ENCODE measurements around the gene RHBG. TPM values are rescaled to one million over a fixed set of nuclear protein-coding genes. Genes with fewer than 3 reads are reported as not detected.
A peak's percentile ranks its signal among the peaks of the same experiment; 100 is the strongest.
"Not testable (repeated sequence)": the region's sequence is repeated elsewhere in the genome, so short reads cannot be mapped to it uniquely, and the experiment has no call there.

The RHBG gene
- total RNA-seq, 2 experiments from 2014 or later, result not detected

DNA sequence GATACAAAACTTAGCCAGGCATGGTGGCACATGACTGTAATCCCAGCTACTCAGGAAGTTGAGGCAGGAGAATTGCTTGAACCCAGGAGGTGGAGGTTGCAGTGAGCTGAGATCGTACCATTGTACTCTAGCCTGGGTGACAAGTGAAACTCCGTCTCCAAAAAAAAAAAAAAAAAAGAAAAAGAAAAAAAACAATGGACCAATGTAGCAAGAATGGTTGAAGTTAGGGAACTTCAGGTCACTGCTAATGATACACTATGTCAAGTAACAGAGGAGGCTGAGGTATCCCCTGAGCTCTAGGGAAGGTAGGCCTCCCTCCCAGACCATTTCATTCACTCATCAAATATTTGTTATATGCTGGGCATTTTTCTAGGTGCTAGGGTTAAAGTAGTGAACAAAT is 23.0 kb upstream of the RHBG start:
- ATAC-seq; H3K4me3 Mint-ChIP-seq; H3K9me3 Mint-ChIP-seq (ENCODE audit: insufficient read depth); POLR2A ChIA-PET; H3K27ac Mint-ChIP-seq; DNase-seq; H3K4me1 Mint-ChIP-seq (ENCODE audit: low read depth); H3K36me3 Mint-ChIP-seq (ENCODE audit: low read depth): not testable (repeated sequence)
- peaks cover 33% of the 10 kb centered on the region for H3K27me3 Mint-ChIP-seq (ENCODE audit: low read depth)
- CTCF ChIA-PET, result interaction anchor here (1.6 to 2.2 kb wide), 2 partner anchors 40 to 100 kb away, joined by 5 to 15 read pairs; no protein-coding TSS in a partner anchor

DNA sequence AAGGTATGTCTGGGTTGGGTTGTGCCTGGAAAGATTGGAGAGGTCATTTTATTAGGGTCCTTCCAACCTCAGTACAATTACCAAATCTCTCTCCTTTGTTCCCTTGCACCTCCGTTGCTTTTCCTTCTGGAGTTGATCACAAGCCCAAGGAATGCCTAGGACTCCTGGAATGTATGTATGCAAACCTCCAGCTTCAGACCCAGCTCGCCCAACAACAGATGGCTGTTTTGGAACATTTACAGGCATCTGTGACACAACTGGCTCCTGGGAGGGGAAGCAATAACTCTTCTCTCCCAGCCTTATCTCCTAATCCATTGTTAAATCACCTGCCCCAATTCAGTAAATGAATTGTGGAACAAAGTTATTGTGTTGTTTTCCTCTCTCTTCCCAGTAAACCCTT is 22.4 kb upstream of the RHBG start:
- Mint-ChIP-seq H3K4me3 (no peak overlapping the region), H3K27ac (no peak overlapping the region), H3K27me3 (ENCODE audit: low read depth) (peaks cover 33% of the 10 kb centered on the region), H3K4me1 (ENCODE audit: low read depth) (peaks cover 5% of the 10 kb centered on the region), H3K9me3 (ENCODE audit: insufficient read depth) (no peaks in the 10 kb centered on the region), H3K36me3 (ENCODE audit: low read depth) (no peaks in the 10 kb centered on the region)
- DNase-seq (no peak), ATAC-seq (no peak)
- CTCF ChIA-PET, result interaction anchor here (1.6 to 2.1 kb wide), 2 partner anchors 39 to 99 kb away, joined by 5 to 8 read pairs; no protein-coding TSS in a partner anchor
- POLR2A ChIA-PET, result no interaction called here

DNA sequence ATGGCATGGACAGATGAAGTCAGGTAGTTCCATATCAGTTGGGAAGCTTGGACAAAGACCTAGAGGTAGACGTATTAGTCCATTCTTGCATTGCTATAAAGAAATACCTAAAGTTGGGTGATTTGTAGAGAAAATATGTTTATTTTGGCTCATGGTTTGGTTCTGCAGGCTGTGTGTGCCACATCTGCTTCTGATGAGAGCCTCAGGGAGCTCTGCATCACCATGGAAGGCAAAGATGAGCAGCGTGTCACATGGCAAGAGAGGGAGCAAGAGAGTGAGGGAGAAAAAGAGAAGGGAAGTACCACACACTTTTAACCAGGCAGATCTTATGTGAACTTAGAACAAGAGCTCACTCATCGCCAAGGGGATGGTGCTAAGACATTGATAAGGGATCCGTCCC is 21.7 kb upstream of the RHBG start:
- CTCF ChIA-PET, result interaction anchor here (0.8 to 2.1 kb wide), 3 partner anchors 11 to 99 kb away, joined by 3 to 8 read pairs (median 5); no protein-coding TSS in a partner anchor
- Mint-ChIP-seq H3K4me1 (ENCODE audit: low read depth) (peaks cover 5% of the 10 kb centered on the region), H3K4me3 (no peak overlapping the region), H3K36me3 (ENCODE audit: low read depth) (no peaks in the 10 kb centered on the region), H3K27me3 (ENCODE audit: low read depth) (peaks cover 33% of the 10 kb centered on the region), H3K27ac (no peak overlapping the region), H3K9me3 (ENCODE audit: insufficient read depth) (no peaks in the 10 kb centered on the region)
- POLR2A ChIA-PET, result no interaction called here
- DNase-seq (no peak), ATAC-seq (no peak)

DNA sequence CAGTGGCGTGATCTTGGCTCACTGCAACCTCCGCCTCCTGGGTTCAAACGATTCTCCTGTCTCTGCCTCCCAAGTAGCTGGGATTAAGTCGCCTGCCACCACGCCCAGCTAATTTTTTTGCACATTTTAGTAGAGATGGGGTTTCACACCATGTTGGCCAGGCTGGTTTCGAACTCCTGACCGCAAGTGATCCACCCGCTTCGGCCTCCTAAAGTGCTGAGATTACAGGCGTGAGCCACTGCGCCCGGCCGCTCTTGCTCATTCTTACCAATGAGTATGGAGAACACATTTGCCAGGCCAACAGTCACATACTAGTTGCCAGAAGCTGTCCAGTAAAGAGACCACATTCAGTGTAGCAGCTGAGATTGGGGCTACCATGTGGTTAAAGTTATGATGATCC is 16.5 kb upstream of the RHBG start:
- H3K4me1 Mint-ChIP-seq (ENCODE audit: low read depth), result peaks cover 11% of the 10 kb centered on the region
- peaks cover 32% of the 10 kb centered on the region for H3K27me3 Mint-ChIP-seq (ENCODE audit: low read depth)
- H3K9me3 Mint-ChIP-seq (ENCODE audit: insufficient read depth); DNase-seq; H3K36me3 Mint-ChIP-seq (ENCODE audit: low read depth); ATAC-seq; H3K27ac Mint-ChIP-seq; H3K4me3 Mint-ChIP-seq; POLR2A ChIA-PET: not testable (repeated sequence)
- CTCF ChIA-PET, result interaction anchor here (0.7 to 3.8 kb wide), 3 partner anchors 8 to 94 kb away, joined by 3 to 13 read pairs (median 3); no protein-coding TSS in a partner anchor

DNA sequence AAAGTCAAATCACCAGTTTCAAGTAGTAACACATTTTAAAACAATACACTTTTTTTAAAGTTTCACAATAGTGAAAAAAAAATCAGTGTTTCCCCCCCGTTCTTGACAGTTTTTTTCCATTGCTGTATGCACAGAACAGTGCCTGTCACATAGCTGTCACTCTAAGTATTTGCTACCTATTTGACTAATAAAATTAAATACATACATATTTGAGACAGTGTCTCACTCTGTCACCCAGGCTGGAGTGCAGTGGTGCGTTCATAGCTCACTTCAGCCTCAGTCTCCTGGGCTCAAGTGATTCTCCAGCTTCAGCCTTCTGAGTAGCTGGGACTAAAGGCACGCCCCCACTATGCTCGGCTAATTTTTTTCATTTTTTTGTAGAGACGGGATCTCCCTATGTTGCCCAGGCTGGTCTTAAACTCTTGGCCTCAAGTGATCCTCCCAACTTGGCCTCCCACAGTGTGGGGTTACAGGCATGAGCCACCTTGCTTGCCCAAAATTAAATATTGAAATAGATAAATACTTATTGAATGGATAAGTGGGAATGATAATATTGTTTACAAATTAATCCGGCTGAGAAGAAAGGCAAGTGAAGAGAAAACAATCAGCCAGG is 12.6 kb upstream of the RHBG start:
- ChIA-PET CTCF (interaction anchor here (0.7 to 1.5 kb wide), 7 partner anchors 12 to 271 kb away, joined by 3 to 6 read pairs (median 3); no protein-coding TSS in a partner anchor), POLR2A (interaction anchor here (0.6 kb wide), 1 partner anchor 191 kb away, joined by 6 read pairs; no protein-coding TSS in a partner anchor)
- no peak for DNase-seq
- no peak overlapping the region for H3K4me3 Mint-ChIP-seq
- H3K27me3 Mint-ChIP-seq (ENCODE audit: low read depth), result peaks cover 31% of the 10 kb centered on the region
- peaks cover 7% of the 10 kb centered on the region for H3K4me1 Mint-ChIP-seq (ENCODE audit: low read depth)
- ATAC-seq, result no peak
- H3K27ac Mint-ChIP-seq, result no peak overlapping the region
- H3K36me3 Mint-ChIP-seq (ENCODE audit: low read depth), result no peaks in the 10 kb centered on the region
- no peaks in the 10 kb centered on the region for H3K9me3 Mint-ChIP-seq (ENCODE audit: insufficient read depth)

DNA sequence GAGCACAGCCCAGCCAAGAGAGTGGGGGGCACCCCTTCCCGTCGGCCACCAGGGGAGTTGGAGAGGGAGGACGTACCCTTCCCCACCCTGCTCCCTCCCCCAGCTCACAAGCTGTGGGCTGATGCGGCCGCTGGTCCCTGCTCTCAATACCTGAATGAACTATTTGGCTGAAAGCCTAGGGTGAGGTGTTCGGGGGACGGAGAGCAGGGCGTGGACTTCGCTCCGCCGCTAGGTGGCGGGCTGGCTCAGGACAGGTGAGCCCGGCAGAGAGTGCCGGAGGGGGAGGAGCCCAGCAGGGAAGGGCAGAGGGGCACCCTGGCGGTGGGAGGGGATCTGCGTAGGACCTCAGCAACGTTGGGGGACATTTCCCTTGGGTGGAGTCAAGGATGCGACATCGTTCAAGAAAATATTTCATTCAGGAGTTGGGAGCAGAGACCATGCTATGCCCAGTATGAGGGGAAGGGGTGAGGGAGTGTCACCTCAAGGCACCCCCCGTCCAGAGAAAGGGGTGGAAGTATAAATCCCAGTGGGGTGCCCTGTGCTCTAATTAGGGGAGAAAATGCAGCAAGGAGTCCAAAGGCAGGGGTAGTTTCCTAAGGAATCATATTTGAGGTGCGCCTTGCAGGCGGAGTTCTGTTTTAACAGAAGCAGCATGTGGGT is 12.0 kb upstream of the RHBG start:
- ATAC-seq (peak; percentile 99), DNase-seq (peak; percentile 75)
- no peak overlapping the region for H3K4me3 Mint-ChIP-seq
- peaks cover 6% of the 10 kb centered on the region for H3K4me1 Mint-ChIP-seq (ENCODE audit: low read depth)
- no peaks in the 10 kb centered on the region for H3K36me3 Mint-ChIP-seq (ENCODE audit: low read depth)
- no peaks in the 10 kb centered on the region for H3K9me3 Mint-ChIP-seq (ENCODE audit: insufficient read depth)
- POLR2A ChIA-PET, result interaction anchor here (0.6 kb wide), 1 partner anchor 192 kb away, joined by 6 read pairs; no protein-coding TSS in a partner anchor
- H3K27me3 Mint-ChIP-seq (ENCODE audit: low read depth), result peaks cover 31% of the 10 kb centered on the region
- CTCF ChIA-PET, result interaction anchor here (0.7 to 1.5 kb wide), 7 partner anchors 13 to 270 kb away, joined by 3 to 6 read pairs (median 3); no protein-coding TSS in a partner anchor
- H3K27ac Mint-ChIP-seq, result no peak overlapping the region

DNA sequence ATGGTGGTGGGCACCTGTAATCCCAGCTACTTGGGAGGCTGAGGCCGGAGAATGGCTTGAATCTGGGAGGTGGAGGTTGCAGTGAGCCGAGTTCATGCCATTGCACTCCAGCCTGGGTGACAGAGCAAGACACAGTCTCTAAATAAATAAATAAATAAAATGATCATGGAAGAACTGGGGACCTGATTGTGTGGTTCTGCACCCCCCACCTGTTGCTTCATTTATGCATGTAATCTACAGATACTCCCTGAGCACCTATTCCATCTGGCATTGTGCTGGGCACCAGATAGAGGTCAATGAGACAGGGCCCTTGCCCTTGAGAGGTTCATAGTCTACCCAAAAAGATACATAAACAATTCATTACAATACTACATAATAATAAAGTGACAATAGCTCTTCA is 11.0 kb upstream of the RHBG start:
- Mint-ChIP-seq H3K4me1 (ENCODE audit: low read depth) (peaks cover 6% of the 10 kb centered on the region), H3K27me3 (ENCODE audit: low read depth) (peaks cover 31% of the 10 kb centered on the region), H3K27ac (no peak overlapping the region), H3K36me3 (ENCODE audit: low read depth) (no peaks in the 10 kb centered on the region), H3K9me3 (ENCODE audit: insufficient read depth) (no peaks in the 10 kb centered on the region), H3K4me3 (no peak overlapping the region)
- POLR2A ChIA-PET, result no interaction called here
- DNase-seq (no peak), ATAC-seq (no peak)
- CTCF ChIA-PET, result interaction anchor here (1.1 to 3.3 kb wide), 4 partner anchors 20 to 268 kb away, joined by 3 to 23 read pairs (median 12); no protein-coding TSS in a partner anchor

DNA sequence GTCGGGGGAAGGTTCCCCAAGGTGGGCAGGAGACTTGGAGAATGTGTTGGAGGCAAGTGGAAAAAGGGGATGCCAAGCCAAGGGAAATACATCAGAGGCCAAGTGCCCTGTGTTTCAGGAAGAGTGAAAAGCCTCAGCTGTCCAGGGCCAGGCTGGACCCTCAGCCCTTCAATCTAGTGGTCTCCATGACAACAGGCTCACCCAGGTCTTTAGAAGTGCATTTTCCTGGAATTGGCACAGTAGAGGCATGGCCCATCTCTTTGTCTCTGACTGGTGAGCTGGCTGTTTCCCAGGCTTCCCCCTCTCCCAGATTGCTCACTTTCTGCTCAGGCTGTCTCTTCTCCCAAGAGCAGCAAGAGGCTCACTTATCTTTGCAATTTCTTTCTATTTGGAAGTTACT is 10.4 kb upstream of the RHBG start:
- POLR2A ChIA-PET, result no interaction called here
- CTCF ChIA-PET, result interaction anchor here (1.0 to 3.3 kb wide), 9 partner anchors 10 to 268 kb away, joined by 3 to 23 read pairs (median 4); no protein-coding TSS in a partner anchor
- Mint-ChIP-seq H3K4me1 (ENCODE audit: low read depth) (peaks cover 6% of the 10 kb centered on the region), H3K9me3 (ENCODE audit: insufficient read depth) (no peaks in the 10 kb centered on the region), H3K27ac (no peak overlapping the region), H3K36me3 (ENCODE audit: low read depth) (no peaks in the 10 kb centered on the region), H3K27me3 (ENCODE audit: low read depth) (peaks cover 31% of the 10 kb centered on the region), H3K4me3 (no peak overlapping the region)
- ATAC-seq (no peak), DNase-seq (no peak)

DNA sequence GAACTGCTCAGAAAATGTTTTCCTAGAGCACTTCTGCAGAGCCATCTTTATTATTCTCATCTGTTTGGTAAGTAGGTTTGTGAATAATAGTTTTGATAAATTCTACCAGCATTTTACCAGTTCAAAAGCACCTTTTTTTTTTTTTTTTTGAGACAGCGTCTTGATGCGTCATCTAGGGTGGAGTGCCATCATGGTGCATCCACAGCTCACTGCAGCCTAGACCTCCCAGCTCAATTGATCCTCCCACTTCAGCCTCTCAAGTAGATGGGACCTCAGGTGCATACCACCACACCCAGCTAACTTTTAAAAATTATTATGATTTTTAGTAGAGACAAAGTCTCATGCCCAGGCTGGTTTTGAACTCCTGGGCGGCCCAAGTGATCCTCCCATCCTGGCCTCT is 9.8 kb upstream of the RHBG start:
- H3K27me3 Mint-ChIP-seq (ENCODE audit: low read depth), result peaks cover 28% of the 10 kb centered on the region
- CTCF ChIA-PET, result interaction anchor here (1.0 to 3.3 kb wide), 9 partner anchors 10 to 267 kb away, joined by 3 to 23 read pairs (median 4); no protein-coding TSS in a partner anchor
- POLR2A ChIA-PET, result no interaction called here
- peaks cover 6% of the 10 kb centered on the region for H3K4me1 Mint-ChIP-seq (ENCODE audit: low read depth)
- H3K36me3 Mint-ChIP-seq (ENCODE audit: low read depth), result no peaks in the 10 kb centered on the region
- H3K9me3 Mint-ChIP-seq (ENCODE audit: insufficient read depth), result no peaks in the 10 kb centered on the region
- no peak for ATAC-seq
- H3K4me3 Mint-ChIP-seq, result no peak overlapping the region
- no peak overlapping the region for H3K27ac Mint-ChIP-seq
- no peak for DNase-seq

DNA sequence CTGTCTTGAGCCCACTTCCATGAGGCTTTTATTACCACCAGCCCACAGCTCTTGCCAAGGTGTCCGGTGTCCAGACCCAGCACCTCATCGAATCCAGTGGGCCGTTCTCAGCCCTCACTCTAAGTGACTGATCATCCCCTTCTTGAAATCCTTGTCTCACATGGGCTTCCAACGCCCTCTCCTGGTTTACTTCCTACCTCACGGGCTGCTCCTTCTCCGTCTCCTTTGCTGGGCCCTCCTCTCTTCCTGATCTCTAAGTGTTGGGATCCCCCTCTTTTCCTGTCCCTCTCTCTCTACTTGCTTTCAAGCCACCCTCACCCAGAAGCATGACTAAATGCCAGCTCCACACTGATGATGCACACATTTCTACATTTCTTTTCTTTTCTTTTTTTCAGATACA is 9.0 kb upstream of the RHBG start:
- Mint-ChIP-seq H3K4me1 (ENCODE audit: low read depth) (peaks cover 6% of the 10 kb centered on the region), H3K9me3 (ENCODE audit: insufficient read depth) (no peaks in the 10 kb centered on the region), H3K27me3 (ENCODE audit: low read depth) (peaks cover 32% of the 10 kb centered on the region), H3K4me3 (no peak overlapping the region), H3K27ac (no peak overlapping the region), H3K36me3 (ENCODE audit: low read depth) (no peaks in the 10 kb centered on the region)
- CTCF ChIA-PET, result interaction anchor here (1.0 to 3.3 kb wide), 3 partner anchors 25 to 86 kb away, joined by 3 to 23 read pairs (median 21); no protein-coding TSS in a partner anchor
- ATAC-seq (no peak), DNase-seq (no peak)
- POLR2A ChIA-PET, result no interaction called here

DNA sequence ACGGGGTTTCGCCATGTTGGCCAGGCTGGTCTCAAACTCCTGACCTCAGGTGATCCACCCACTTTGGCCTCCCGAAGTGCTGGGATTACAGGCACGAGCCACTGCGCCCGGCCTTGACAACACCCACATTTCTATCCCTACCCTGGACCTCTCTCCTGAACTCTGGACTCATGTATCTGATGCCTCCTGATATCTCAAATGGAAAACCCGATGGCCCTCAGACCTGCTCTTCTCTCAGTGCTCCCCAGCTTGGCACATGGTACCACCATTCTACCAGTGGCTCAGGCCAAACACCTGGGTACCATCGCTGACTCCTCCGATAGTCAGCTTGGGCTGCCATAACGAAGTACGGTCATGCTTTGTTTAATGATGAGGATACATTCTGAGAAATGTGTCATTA is 8.5 kb upstream of the RHBG start:
- DNase-seq (no peak), ATAC-seq (no peak)
- Mint-ChIP-seq H3K27ac (no peak overlapping the region), H3K9me3 (ENCODE audit: insufficient read depth) (no peaks in the 10 kb centered on the region), H3K36me3 (ENCODE audit: low read depth) (no peaks in the 10 kb centered on the region), H3K4me1 (ENCODE audit: low read depth) (peaks cover 6% of the 10 kb centered on the region), H3K4me3 (no peak overlapping the region), H3K27me3 (ENCODE audit: low read depth) (peaks cover 35% of the 10 kb centered on the region)
- ChIA-PET CTCF (interaction anchor here (1.5 to 3.3 kb wide), 4 partner anchors 25 to 85 kb away, joined by 3 to 23 read pairs (median 14); no protein-coding TSS in a partner anchor), POLR2A (no interaction called here)

DNA sequence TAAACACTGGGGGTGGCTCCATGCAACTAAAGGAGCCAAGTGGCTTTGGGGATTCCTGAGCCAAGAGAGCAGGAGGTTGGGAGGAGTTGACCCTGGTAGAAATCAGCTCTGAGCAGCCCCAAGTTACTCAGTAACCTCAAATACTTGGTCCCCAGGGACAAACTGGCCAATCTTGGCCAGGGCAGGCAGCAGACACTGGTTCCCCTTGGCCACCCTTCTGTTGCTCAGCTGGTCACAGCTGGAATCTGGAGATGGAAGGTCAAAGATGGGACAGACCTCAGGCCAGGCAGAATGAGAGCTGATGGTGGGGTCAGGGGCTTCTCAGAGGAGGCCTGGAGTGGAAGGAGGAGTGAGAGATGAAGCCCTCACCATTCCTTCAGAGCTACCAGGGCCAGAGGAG is 3.3 kb upstream of the RHBG start:
- ChIA-PET CTCF (interaction anchor here (1.9 to 2.5 kb wide), 2 partner anchors 20 to 80 kb away, joined by 9 to 11 read pairs; no protein-coding TSS in a partner anchor), POLR2A (no interaction called here)
- ATAC-seq (no peak), DNase-seq (no peak)
- Mint-ChIP-seq H3K4me1 (ENCODE audit: low read depth) (peaks cover 4% of the 10 kb centered on the region), H3K27me3 (ENCODE audit: low read depth) (peaks cover 35% of the 10 kb centered on the region), H3K27ac (no peak overlapping the region), H3K36me3 (ENCODE audit: low read depth) (no peaks in the 10 kb centered on the region), H3K9me3 (ENCODE audit: insufficient read depth) (no peaks in the 10 kb centered on the region), H3K4me3 (no peak overlapping the region)

Data from activated CD8-positive, alpha-beta T cell treated with anti-CD3 and anti-CD28 coated beads, Interleukin-2, amount 10 ng/mL, durations not matched to agents 7 days and 5 days (primary cell).